GM12873 (cell line): ENCODE measurements around the gene ZSCAN1.

Experiments
- CTCF ChIP-seq: IDR thresholded peaks from 2 replicates; pipeline ENCODE4 v1.5.1; 2012; ENCODE audit warnings: low read depth, mild to moderate bottlenecking, moderate library complexity, low read length, control low read depth; ENCODE audit not compliant: insufficient read depth; ENCODE audit errors: missing control alignments

Gene ZSCAN1

GRCh38 chr19:58033741-58034476 is at the start of gene ZSCAN1:
TSS of gene ZSCAN1 (plus strand) at chr19:58034025. CDS start at chr19:58037837, 3,812 bp downstream.
- TF ChIP-seq CTCF = no peak

GRCh38 chr19:57992841-57993240 is 41.0 kb upstream of the ZSCAN1 start:
- no peak for TF ChIP-seq CTCF

GRCh38 chr19:58000677-58001076 is 33.1 kb upstream of the ZSCAN1 start:
- TF ChIP-seq CTCF = no peak

GRCh38 chr19:58001895-58002369 is 31.9 kb upstream of the ZSCAN1 start:
- no peak for TF ChIP-seq CTCF

GRCh38 chr19:58002384-58003173 is 31.2 kb upstream of the ZSCAN1 start, which contains the start of gene ZNF606:
TSS of gene ZNF606 (minus strand) at chr19:58002820. CDS start at chr19:58001319, 1,501 bp downstream.
- no peak for TF ChIP-seq CTCF

GRCh38 chr19:58003174-58003828 is 30.5 kb upstream of the ZSCAN1 start:
- TF ChIP-seq CTCF = no peak

GRCh38 chr19:58007285-58007684 is 26.5 kb upstream of the ZSCAN1 start:
- no peak for TF ChIP-seq CTCF
